Fibroblast of villous mesenchyme (primary cell): ENCODE measurements around the gene SLC25A13. TPM values are rescaled to one million over a fixed set of nuclear protein-coding genes. Genes with fewer than 3 reads are reported as not detected.

ENCODE experiments used
- DNase-seq: peaks from one replicate; pipeline ENCODE4 v3.0.0-alpha.2; 2010; ENCODE audit warnings: low read depth
- H3K4me3 ChIP-seq: 2 replicates; pipeline ENCODE4 v1.5.1; 2011; ENCODE audit warnings: low read depth, mild to moderate bottlenecking, low read length
- CTCF ChIP-seq: IDR thresholded peaks from 2 replicates; pipeline ENCODE4 v1.5.1; 2012; ENCODE audit warnings: low read depth, mild to moderate bottlenecking, low read length; ENCODE audit not compliant: insufficient read depth
- total RNA-seq: library from RNA; depleted of rRNA; stranded (reverse); fragments of >200 nt; gene quantifications from 2 replicates; pipeline ENCODE4 v1.2.3, GENCODE V29; 2012

Gene SLC25A13
- total RNA-seq, 1 donor, result 22.5 TPM

- H3K4me3 ChIP-seq, result no peak overlapping the region
- no peak for TF ChIP-seq CTCF
- DNase-seq, result no peak
These were observed 178.2 kb downstream of the SLC25A13 start for GRCh38 chr7:96143495-96144259.

- no peak for DNase-seq
- no peak for TF ChIP-seq CTCF
- H3K4me3 ChIP-seq, result no peak overlapping the region
These were observed 185.2 kb downstream of the SLC25A13 start for GRCh38 chr7:96136600-96137239.

- no peak for DNase-seq
- TF ChIP-seq CTCF, result no peak
- H3K4me3 ChIP-seq, result no peak overlapping the region
These were observed 186.7 kb downstream of the SLC25A13 start for GRCh38 chr7:96135241-96135640.

- no peak for TF ChIP-seq CTCF
- no peak overlapping the region for H3K4me3 ChIP-seq
These were observed 190.4 kb downstream of the SLC25A13 start for GRCh38 chr7:96131525-96131924.

GRCh38 chr7:96127746-96128145 lies 194.2 kb downstream of the SLC25A13 start:
- DNase-seq, result no peak
- TF ChIP-seq CTCF, result no peak
- no peak overlapping the region for H3K4me3 ChIP-seq

More at GRCh38 chr7:96131525-96131924, 190.4 kb downstream of the SLC25A13 start:
- no peak for DNase-seq

- TF ChIP-seq CTCF, result no peak
- no peak overlapping the region for H3K4me3 ChIP-seq
- DNase-seq, result no peak
These were observed 195.5 kb downstream of the SLC25A13 start for GRCh38 chr7:96126382-96126781.
